ENCODE data around the gene TMEM184A. TPM values are rescaled to one million over a fixed set of nuclear protein-coding genes. Genes with fewer than 3 reads are reported as not detected.

TMEM184A gene
- total and polyA plus RNA-seq, 2 of the 13 experiments (the other 11 are each of a cell fraction or from before 2014, with no cell fraction given): 9.5 to 20.4 TPM

- TF ChIP-seq ZBTB40 (IDR thresholded peaks at IDR 0.05) (no peak), ZBTB40 (CRISPR knock-in tag; IDR thresholded peaks at IDR 0.05) (peak; percentile 80; the same call in 1 of the 2 replicates), MBD4 (IDR thresholded peaks at IDR 0.05; ENCODE audit: borderline replicate concordance, low read length) (no peak), ZNF280D (CRISPR knock-in tag; IDR thresholded peaks at IDR 0.05) (peak; percentile 38; the same call in 1 of the 2 replicates), BCL3 (CRISPR knock-in tag; IDR thresholded peaks at IDR 0.05) (peak; percentile 76; the same call in 1 of the 2 replicates), GLMP (CRISPR knock-in tag; IDR thresholded peaks at IDR 0.05; ENCODE audit: borderline replicate concordance) (no peak), ZNF782 (CRISPR knock-in tag; IDR thresholded peaks at IDR 0.05; ENCODE audit: borderline replicate concordance) (no peak), HMGA1 (CRISPR knock-in tag; conservative IDR thresholded peaks at IDR 0.05) (no peak), ZNF205 (CRISPR knock-in tag; IDR thresholded peaks at IDR 0.05) (peak; percentile 58; the same call in 1 of the 2 replicates), ZNF382 (CRISPR knock-in tag; IDR thresholded peaks at IDR 0.05; ENCODE audit: borderline replicate concordance) (no peak), HINFP (CRISPR knock-in tag; IDR thresholded peaks at IDR 0.05; ENCODE audit: low read depth) (no peak)
Measured at GRCh38 chr7:1536743-1537534, 19.1 kb downstream of the TMEM184A start (continued).

Data from HepG2 (cell line).